Measurements from ENCODE around the gene ANKRD40CL.

The ANKRD40CL gene

DNA sequence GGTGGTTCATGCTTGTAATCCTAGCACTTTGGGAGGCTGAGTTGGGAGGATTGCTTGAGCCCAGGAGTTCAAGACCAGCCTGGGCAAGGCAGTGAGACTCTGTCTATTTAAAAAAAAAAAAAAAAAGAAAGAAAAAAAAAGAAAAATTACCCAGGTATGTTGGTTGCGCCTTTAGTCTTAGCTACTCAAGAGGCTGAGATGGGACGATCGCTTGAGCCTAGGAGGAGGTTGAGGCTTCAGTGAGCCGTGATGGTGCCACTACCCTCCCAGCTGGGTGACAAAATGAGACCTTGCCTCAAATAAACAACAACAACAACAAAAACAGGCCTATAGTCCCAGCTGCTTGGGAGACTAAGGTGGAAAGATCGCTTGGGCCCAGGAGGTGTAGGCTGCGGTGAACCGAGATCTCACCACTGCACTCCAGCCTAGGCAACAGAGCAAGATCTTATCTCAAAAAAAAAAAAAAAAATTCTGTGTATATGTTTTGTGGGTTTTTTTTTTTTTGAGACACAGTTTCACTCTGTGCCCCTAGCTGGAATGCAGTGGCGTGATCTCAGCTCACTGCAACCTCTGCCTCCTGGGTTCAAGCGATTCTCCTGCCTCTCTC, 12.5 kb upstream of the ANKRD40CL start:
- TF ChIP-seq, protein P1, sequence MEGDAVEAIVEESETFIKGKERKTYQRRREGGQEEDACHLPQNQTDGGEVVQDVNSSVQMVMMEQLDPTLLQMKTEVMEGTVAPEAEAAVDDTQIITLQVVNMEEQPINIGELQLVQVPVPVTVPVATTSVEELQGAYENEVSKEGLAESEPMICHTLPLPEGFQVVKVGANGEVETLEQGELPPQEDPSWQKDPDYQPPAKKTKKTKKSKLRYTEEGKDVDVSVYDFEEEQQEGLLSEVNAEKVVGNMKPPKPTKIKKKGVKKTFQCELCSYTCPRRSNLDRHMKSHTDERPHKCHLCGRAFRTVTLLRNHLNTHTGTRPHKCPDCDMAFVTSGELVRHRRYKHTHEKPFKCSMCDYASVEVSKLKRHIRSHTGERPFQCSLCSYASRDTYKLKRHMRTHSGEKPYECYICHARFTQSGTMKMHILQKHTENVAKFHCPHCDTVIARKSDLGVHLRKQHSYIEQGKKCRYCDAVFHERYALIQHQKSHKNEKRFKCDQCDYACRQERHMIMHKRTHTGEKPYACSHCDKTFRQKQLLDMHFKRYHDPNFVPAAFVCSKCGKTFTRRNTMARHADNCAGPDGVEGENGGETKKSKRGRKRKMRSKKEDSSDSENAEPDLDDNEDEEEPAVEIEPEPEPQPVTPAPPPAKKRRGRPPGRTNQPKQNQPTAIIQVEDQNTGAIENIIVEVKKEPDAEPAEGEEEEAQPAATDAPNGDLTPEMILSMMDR (IDR thresholded peaks at IDR 0.05): no peak
- H3K36me3 ChIP-seq: no peaks in the 10 kb centered on the region
- no peak overlapping the region for H3K4me3 ChIP-seq (ENCODE audit: low read depth in 1 of 2, low read length in 1 of 2)
- H3K27me3 ChIP-seq: peaks cover 15% of the 10 kb centered on the region
- no peaks in the 10 kb centered on the region for H3K4me1 ChIP-seq (ENCODE audit: control insufficient read depth in 1 of 2, insufficient read depth in 1 of 2, low read depth in 1 of 2, low read length in 1 of 2)
- H3K27ac ChIP-seq: no peak overlapping the region
- no peaks in the 10 kb centered on the region for H3K9me3 ChIP-seq

DNA sequence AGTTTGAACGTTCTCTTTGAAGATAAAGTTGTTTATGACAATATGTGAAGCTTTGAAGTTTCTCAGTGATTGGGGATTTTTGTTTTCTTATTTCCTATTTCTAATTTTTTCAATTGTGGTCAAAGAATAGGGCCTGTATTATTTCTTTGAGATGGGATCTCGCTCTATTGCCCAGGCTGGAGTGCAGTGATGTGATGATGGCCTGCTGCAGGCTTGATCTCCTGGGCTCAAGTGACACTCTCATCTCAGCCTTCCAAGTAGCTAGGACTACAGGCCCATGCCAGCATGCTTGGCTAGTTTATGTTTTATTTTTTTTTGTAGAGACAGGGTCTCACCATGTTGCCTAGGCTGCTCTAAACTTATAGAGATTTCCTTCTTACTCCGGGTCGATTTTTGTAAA, 11.7 kb upstream of the ANKRD40CL start:
- no peaks in the 10 kb centered on the region for H3K4me1 ChIP-seq (ENCODE audit: control insufficient read depth in 1 of 2, insufficient read depth in 1 of 2, low read depth in 1 of 2, low read length in 1 of 2)
- TF ChIP-seq, protein P1 (IDR thresholded peaks at IDR 0.05): no peak
- no peaks in the 10 kb centered on the region for H3K9me3 ChIP-seq

DNA sequence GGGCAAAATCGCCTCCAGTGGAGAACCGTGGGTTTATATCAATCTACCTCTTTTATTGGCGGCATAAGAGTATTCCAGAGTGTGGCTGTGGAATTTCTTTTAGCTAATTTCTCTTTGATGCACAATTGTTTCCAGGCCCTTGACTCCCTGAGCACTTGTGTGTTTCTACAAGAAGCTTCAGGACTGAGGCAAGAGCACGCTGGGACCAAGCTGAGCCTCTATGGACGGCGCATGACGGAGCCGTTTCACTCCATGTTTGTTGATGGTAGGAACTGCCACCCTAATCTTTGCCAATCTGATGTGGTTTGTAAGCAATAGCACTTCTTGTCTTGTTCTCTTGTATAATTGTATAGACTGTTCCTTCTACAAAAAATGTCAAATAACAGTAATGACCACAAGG, 11.2 kb upstream of the ANKRD40CL start:
- H3K27me3 ChIP-seq: peaks cover 15% of the 10 kb centered on the region
- H3K4me3 ChIP-seq (ENCODE audit: low read depth in 1 of 2, low read length in 1 of 2): no peak overlapping the region
- H3K4me1 ChIP-seq (ENCODE audit: control insufficient read depth in 1 of 2, insufficient read depth in 1 of 2, low read depth in 1 of 2, low read length in 1 of 2): no peaks in the 10 kb centered on the region
- TF ChIP-seq, protein P1 (IDR thresholded peaks at IDR 0.05): no peak
- no peaks in the 10 kb centered on the region for H3K9me3 ChIP-seq
- no peaks in the 10 kb centered on the region for H3K36me3 ChIP-seq
- H3K27ac ChIP-seq: no peak overlapping the region

More for the DNA sequence above, 11.7 kb upstream of the ANKRD40CL start:
- H3K27me3 ChIP-seq: peaks cover 15% of the 10 kb centered on the region
- no peak overlapping the region for H3K27ac ChIP-seq
- no peaks in the 10 kb centered on the region for H3K36me3 ChIP-seq
- H3K4me3 ChIP-seq (ENCODE audit: low read depth in 1 of 2, low read length in 1 of 2): no peak overlapping the region

DNA sequence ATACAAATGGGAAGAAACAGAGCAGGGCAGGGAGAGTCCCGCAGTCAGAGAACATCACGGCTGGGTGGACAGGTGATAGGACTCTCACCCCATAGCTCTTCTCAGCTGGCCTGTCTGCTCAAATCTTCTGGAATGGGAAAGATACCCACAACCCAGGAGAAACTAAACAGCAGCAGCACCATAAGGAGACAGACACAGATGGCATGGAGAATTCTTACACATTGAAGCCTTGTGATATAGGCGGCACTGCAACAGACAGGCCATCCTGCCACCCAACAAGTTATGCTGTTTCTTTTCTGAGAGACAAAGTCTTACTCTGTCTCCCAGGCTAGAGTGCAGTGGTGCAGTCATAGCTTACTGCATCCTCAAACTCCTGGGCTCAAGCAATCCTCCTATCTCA, 8.6 kb upstream of the ANKRD40CL start:
- TF ChIP-seq, protein P1 (IDR thresholded peaks at IDR 0.05): no peak
- H3K9me3 ChIP-seq: no peaks in the 10 kb centered on the region
- no peaks in the 10 kb centered on the region for H3K4me1 ChIP-seq (ENCODE audit: control insufficient read depth in 1 of 2, insufficient read depth in 1 of 2, low read depth in 1 of 2, low read length in 1 of 2)
- peaks cover 4% of the 10 kb centered on the region for H3K27me3 ChIP-seq
- H3K27ac ChIP-seq: no peak overlapping the region
- no peaks in the 10 kb centered on the region for H3K36me3 ChIP-seq
- no peak overlapping the region for H3K4me3 ChIP-seq (ENCODE audit: low read depth in 1 of 2, low read length in 1 of 2)

DNA sequence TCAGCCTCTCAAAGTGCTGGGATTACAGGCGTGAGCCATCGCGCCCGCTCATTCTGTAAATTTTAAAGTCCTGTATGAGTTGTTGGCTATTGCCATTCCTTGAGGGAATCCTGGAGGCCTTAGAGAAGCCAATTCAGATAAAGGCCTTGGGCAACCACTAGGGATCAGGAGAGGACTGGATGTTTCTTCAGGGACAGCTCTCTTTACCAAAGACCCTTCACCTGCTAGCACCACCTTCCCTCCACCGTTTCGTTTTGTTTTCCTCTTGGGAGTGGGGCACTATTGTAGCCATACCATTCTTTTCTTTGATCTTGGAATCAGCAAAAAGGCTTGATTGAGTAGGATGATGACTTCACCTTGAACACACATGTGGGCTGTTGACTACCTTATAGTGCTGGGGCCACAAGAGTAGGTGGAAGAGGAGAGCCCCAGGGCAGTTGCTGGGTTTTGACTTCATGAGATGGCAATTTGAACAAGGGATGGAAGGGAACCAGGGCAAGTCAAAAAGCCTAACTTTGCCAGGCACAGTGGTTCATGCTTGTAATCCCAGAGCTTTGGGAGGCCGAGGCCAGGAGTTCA, 7.0 kb upstream of the ANKRD40CL start:
- Histone ChIP-seq H3K36me3 (no peaks in the 10 kb centered on the region), H3K4me1 (ENCODE audit: control insufficient read depth in 1 of 2, insufficient read depth in 1 of 2, low read depth in 1 of 2, low read length in 1 of 2) (no peaks in the 10 kb centered on the region), H3K4me3 (ENCODE audit: low read depth in 1 of 2, low read length in 1 of 2) (no peak overlapping the region), H3K9me3 (no peaks in the 10 kb centered on the region), H3K27me3 (no peaks in the 10 kb centered on the region), H3K27ac (no peak overlapping the region)
- TF ChIP-seq, protein P1 (IDR thresholded peaks at IDR 0.05): no peak

Data from neutrophil (primary cell).